ENCODE measurements around the gene GPR89B.
"Not testable (repeated sequence)": the region's sequence is repeated elsewhere in the genome, so short reads cannot be mapped to it uniquely, and the experiment has no call there.

GPR89B gene

DNA sequence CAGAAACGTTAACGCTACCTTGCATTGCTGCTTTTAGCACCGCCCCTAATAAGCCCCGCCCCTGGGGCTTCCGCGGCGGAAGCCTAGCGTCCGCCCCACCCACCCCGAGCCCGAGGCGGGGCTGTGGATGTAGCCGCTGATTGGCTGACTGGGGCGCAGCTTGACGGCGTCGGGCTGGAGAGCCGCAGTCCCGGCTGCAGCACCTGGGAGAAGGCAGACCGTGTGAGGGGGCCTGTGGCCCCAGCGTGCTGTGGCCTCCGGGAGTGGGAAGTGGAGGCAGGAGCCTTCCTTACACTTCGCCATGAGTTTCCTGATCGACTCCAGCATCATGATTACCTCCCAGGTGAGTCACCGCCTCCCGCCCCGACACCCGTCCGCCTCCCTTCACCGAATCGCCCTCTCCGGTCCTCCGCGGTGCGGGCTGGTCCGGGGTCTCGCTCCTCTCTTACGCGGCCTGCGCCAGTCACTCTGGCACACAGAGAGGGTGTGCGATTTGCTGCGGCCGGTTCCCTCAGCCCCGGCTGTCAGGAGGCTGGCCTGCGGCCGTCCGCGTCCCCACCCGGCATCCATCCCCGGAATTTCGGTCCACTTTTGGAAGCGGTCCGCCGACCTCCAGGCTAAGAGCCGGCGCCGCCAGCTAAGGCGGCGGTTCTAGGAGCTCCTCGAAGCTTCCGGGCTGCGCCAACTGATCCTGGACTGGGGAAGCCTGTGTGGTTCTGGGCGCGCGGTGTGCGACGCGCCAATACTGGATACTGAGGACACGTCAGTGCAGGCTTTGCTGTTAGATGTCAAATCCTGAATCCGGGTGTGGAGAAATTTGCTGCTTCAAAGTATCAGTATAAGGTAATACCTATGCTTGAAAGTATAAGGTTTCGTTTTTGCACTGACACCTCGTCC is at the start of gene GPR89B:
Gene GPR89B, plus strand, starts transcription at position 185 of the 897 bp plus-strand sequence. Its CDS starts 117 bp downstream, at position 302.
- not testable (repeated sequence) for FAIRE-seq

DNA sequence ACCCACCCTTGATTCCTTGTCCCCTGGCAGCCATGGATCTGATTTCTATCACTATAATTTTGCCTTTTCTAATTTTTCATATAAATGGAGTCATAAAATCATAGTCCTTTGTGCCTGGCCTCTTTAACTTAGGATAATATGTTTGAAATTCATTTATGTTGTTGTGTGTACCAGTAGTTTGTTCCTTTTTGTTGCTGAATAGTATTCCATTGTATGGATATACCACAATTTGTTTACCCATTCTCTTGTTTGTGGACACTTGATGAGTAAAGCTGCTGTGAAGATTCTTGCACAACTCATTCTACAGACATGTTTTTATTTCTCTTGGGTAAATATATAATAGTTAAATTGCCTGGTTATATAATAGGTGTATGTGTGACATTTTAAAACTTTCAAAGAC is 48.3 kb upstream of the GPR89B start:
- FAIRE-seq = no peak

DNA sequence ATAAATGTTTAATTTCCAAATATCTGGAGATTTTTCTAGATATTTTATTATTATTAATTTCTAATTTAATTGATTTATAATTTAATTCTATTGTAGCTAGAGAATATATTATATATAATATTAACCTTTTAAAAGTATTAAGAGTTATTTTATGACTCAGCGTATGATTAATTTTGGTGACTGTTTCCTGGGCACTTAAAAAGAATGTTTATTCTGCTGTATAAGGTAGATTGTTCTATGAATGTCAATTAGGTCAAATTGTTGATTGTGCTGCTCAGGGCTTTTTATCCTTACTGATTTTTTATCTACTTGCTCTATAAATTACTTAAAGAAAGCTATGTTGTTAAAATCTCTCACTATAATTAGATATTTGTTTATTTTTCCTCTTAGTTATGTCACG is 45.7 kb upstream of the GPR89B start:
- FAIRE-seq = peak; percentile 94

DNA sequence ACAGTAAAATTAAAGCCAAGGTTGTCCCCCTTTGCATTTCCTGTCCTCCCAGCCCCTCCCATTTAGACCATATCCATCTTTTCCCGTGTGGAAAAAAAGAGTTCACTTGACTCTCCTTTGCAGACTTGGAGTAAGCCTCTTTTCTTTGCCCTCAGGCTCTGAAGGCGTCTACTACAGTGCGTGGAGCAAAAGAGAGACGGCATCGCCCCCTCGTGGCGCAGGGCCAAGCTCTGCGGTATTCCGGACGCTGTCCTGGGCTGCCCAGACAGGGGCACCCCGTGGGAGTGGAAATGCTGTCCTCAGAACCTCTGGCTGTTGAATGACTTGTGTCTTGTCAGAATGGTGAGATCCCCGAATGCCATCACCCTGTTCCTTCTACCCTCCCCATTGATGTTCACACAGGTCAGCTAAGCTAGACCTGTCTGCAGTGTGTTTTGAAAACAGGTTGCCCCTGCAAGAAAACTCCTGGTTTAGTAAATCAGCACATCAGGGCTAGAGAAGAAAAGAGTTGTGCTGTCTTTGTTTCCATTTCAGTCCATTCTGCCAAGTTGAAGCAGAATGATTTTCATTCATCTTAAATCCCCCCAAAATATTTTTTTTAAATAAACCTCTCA is 37.9 kb upstream of the GPR89B start:
- no peak for FAIRE-seq

DNA sequence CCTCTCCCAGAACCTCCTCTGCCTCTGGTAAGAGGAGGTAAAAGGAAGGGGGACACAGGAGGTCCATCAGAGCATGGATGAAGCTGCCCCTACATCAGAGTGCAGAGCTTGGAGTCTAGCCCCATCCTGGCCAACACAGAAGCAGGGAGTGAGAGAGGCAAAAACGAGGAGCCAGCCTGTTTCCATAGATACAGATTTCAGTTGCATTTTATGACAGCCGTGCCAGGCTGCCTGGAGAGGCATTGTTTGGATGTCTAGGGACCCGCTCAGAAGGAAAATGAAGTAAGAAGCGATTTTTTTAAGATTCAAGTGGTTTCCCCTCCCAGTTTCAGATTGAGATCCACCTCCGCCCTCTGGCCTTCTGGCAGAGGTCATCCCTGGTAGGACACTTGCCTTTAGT is 37.1 kb upstream of the GPR89B start:
- FAIRE-seq = no peak

DNA sequence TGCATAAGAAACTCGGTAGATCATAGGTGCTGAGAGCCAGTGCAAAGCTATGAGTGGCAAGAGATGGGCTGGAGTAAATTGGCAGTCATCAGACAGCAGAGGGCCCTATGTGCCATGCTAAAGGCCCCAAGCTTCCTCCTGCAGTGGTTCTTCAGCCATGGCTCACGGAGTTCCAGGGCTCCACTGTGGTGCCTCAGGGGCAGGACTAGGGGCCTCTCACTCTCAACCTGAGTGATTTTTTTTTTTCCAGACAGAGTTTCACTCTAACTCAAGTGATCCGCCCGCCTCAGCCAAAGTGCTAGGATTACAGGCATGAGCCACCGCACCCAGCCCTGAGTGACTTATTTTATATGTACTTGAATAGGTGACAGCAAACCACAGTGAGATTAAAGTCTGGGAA is 36.0 kb upstream of the GPR89B start:
- FAIRE-seq = no peak

DNA sequence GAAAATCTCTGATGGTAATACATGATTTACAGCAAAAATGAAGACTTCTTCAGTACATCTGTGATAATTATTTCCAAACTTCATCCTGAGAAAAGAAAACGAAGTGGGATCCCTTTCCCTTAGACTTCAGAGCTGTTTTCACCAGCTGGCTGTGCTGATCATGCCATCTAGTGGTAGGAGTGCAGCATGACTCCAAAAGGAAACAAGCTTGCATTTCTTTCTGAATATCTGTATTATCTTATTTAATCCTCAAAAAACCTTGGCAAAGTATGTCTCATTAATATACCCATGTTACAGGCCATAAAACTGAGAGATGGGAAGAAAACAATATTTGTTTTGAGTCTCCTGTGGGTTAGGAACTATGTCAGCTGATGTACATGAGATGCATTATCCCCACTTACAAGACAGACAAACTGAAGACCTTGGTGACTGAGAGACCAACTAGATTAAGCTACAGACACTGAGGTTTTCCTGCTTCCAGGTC is 35.4 kb upstream of the GPR89B start:
- FAIRE-seq = peak; percentile 94

DNA sequence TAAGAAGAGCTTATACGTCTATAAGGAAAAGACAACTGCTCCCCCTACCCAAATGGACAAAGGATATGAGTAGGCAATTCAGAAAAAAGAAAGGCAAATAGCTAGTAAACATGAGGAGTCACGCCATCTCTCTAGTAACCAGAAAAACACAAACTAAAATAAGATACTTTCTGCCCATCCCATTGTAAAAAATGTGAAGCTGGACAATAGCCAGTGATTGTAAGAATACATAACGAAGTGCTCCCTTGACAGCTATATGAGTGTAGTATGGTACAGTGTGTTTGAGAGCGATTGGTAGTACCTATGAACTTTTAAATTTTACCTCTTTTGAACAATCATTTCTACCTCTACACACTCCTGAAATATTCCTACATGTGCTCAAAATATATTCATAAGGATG is 33.1 kb upstream of the GPR89B start:
- FAIRE-seq = no peak

DNA sequence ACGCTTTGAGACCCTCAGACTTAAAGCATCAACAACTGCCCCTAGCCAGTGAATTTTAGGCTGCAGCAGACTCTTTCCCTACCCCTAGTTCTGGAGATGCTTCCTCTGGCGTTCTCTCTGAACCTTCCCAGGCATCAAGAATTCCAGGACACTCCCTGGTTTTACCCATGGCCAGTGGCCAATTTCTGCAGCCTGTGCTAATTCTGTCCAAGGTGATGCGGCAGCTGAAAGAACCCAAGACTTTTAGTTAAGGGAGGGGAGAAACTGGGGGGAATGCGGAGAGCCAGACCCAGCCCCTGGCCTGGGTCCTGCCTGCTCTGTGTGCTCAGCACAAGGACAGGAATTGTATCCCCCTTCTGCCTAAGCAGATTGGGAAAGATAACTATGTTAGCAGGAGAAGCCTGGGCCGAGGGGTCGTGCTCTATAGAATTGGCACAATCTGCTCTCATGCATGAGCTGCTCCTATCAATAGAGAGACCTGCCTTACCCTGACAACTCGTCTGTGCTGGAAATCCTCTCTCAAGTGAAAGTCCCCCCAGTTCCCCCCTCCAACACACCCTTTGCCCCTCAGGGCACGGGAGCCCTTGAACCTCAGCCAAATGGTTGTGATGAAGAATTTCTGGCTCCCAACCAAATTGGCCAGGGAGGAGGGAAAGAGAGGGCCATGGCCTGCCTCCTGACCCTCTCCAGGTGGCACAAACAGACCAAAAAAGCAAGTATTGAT is 31.0 kb upstream of the GPR89B start:
- no peak for FAIRE-seq

DNA sequence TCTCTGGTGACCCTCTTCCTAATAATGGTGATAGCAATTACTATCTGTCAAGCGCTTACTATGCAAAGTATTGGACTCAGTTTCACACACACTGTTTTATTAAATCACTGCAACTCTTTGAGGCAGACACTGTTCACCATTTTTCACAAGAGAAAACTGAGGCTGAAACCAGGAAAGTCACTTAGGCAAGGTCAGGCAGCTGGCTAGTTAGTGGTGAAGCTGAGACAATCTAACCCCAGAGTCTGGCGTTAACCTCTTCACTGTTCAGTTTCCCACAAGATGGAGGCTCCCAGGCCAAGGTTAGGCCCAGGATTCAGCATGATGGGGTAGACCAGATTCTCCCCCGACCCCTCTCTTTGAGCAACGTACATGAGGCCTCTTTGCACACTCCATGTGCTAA is 30.4 kb upstream of the GPR89B start:
- no peak for FAIRE-seq

DNA sequence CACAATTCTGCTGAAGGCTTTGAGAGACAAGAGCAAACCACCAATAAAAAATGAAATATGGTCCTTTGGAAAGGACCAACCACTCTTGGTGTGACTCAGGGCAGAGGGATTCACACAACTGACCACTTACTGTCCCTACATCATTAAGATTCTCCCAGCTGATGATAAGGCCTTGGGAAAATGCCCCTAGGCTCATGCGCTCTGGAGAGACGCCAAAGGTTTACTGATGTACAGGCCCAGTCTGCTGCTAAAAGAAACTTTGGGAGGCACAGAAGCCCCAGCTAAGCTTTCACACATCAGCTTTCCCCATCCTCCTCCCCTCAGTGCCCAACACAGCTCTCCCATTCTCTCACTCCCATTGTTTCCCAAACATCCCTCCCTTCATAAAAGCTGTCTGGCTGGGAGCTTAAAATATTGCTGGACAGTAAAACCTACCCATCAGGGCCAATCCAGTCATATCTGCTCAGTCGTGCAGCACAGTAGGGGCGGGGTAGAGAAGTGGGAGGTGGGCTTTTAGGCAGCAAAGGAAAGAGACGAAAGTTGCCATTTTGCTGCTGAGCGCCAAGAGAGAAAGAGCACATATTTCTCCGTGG is 25.9 kb upstream of the GPR89B start, which contains the start of gene GJA8:
Gene GJA8, plus strand, starts transcription at position 543 of the 593 bp plus-strand sequence. CDS start 5,161 bp downstream, outside the sequence.
- no peak for FAIRE-seq

DNA sequence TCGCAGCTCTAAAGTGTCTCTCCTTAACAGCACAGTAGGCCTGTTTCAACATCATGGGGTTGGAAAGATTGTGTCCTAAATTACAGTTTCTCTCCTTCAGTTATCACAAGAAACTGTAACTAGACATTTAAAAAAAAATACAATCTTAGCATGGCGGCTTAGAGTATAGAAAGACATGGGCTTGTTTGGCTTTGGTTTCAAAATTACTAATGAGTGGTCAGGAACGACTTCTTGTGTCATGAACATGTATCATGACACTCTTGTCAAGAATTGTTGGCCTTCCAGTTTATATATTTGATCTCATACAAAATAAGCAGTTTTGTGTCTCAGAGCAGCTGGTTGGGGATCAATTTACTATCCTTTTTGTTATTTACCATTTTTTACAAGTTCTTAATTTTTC is 23.5 kb upstream of the GPR89B start:
- FAIRE-seq = no peak

DNA sequence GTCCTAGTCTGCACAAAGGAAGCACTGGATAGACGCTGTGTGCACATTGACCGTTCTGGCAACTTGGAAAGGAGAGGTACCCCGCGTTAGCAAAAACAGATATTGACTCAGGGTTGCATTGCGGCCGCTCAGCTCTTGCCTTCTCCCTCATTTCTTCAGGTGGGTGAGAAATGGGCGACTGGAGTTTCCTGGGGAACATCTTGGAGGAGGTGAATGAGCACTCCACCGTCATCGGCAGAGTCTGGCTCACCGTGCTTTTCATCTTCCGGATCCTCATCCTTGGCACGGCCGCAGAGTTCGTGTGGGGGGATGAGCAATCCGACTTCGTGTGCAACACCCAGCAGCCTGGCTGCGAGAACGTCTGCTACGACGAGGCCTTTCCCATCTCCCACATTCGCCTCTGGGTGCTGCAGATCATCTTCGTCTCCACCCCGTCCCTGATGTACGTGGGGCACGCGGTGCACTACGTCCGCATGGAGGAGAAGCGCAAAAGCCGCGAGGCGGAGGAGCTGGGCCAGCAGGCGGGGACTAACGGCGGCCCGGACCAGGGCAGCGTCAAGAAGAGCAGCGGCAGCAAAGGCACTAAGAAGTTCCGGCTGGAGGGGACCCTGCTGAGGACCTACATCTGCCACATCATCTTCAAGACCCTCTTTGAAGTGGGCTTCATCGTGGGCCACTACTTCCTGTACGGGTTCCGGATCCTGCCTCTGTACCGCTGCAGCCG is 20.3 kb upstream of the GPR89B start:
- FAIRE-seq = no peak

DNA sequence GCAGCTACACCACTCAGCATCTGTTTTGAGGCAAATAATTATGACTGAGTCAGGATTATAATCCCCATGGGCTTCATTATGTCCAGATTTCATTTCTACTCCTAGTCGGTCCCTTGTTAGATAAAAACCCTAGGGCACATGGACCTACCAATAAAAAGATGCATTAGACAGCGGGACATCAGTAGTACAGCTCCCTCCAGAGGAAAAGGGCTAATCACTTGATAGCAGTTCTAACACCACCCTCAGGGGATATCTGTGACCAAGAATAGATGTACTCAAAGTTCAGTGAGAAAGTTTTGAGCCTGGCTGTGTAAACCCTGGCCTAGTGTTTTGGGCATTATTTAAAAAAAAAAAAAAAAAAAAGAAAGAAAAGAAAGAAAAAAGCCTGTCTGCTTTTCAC is 15.7 kb upstream of the GPR89B start:
- FAIRE-seq = no peak

DNA sequence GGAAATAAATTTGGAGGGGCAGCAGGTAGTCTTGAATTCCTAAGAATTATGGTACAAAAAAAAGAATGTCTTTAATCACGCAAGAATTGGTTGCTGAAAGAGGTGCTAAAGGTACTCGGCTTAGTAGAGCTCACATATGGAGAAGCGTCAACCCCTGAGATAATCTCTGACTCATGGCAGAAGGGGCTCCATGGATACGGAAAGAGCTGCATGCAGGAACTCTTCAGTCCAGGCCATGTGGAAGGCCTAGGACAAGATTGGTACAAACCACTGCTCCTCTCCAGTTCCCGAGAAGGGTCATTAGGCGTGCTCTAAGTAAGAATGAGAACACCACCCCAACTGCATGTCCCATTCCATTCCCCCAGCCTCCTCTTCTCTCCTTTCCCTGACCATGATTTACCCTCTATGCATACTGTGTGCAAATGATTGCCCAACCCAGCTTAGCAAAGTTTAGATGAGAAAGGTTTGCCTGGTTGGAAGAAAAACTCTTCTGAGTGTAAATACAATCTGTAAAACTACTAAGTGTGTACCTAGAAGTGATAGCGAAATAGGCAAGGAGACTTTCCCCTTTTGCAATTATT is 14.8 kb upstream of the GPR89B start:
- FAIRE-seq = no peak

DNA sequence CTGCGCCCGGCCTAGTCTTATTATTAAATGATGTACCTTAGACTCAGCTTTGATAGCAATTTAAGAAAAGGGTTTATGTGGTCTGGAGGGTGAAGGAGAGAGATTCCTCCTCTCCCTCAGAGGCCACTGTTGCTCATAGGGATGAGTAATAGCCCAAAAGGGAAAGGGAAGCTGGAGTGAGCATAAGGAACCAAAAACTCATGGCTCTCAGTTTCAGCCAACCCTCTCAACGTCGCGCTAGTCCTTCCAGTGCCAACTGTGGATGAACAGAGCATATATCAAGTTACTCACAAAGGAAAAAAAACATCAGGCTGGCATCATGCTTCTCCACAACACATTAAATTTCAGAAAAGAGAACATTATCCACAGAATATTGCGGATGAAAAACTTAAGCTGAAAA is 8.3 kb upstream of the GPR89B start:
- FAIRE-seq = no peak

DNA sequence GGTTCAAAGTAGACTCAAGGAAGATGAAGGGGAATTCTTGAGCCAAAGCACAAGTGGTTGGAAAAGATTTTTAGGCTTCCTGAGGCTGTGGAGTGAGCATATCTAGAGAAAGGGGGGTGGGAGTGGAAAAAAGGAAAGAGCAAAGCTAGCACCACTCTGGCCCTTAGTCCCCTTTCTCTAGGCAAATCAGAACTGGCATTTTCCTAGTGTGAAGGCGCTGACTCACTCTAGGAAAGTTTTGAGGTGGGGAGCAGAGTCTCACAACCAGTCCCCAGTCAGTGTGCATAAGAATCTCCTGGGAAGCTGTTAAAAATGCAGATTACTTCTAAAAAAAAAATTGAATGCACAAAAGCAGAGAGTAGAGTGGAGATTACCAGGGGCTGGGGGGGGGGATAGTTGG is 3.4 kb upstream of the GPR89B start:
- no peak for FAIRE-seq

DNA sequence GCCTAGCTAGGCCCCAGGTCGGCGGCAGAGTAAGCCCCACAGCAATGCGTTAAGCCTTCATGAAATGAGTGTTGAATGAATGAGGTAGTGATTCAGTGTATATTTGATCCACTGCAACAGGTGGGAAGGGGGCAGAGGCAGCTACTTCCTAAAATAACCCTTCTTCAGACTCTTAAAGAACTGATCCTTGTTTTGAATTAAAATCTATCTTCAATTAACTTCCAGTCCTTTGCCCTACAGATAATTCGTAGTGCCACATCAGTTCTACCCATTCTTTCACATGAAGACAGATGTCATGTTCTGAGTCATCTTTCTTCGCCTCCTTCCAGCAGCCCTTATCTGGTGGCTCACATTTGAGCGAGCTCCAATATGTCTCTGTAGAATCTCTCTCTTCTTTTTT is 1.0 kb upstream of the GPR89B start:
- not testable (repeated sequence) for FAIRE-seq

DNA sequence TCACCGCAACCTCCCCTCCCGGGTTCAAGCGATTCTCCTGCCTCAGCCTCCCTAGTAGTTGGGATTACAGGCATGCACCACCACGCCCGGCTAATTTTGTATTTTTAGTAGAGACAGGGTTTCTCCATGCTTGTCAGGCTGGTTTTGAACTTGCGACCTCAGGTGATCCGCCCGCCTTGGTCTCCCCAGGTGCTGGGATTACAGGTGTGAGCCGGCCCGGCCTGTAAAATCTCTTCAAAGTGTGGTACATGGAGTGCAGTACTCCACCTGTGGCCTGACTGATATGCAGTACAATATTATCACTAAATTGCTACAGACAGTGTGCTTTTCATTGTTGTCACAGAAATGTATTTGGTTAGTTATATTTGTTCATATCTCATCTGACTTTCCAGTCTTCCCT is 531 bp upstream of the GPR89B start:
- FAIRE-seq = not testable (repeated sequence)

DNA sequence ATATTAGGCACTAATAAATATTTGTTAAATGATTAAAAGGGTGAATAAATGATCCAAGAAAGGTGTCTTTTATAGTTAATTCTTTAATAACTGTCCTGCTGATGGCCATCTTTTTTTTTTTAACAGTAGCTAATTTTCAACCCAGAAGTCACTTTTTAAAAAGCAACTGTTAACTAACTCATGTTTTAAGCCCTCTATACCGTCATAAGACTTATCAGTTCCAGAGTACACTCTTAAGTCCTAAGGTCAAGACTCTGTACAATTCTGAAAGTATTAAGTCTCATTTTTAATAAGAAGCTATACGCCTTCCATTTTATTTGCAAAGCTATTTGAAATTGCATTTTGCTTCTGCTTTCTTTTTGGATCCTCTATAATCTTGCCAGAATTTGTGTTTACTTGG is 2.9 kb downstream of the GPR89B start:
- not testable (repeated sequence) for FAIRE-seq

DNA sequence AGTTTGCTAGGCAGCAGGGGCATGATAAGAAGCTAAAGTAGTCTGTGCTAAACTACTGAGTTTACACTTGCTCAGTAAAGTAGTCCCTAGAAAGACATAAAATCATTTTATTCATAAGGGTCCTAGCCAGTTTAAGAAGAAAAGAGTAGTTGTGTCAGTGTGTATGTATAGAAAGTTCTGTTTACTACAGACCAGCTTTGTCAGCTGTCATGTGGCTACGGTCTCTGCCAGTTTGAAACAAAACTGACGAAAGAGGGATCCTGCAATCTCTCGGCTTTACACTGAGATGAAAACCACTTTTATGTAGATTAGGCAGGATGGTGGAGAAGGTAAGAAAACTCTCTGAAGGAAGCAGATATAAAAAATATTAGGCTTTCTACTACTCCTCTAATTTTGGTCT is 7.1 kb downstream of the GPR89B start:
- not testable (repeated sequence) for FAIRE-seq

DNA sequence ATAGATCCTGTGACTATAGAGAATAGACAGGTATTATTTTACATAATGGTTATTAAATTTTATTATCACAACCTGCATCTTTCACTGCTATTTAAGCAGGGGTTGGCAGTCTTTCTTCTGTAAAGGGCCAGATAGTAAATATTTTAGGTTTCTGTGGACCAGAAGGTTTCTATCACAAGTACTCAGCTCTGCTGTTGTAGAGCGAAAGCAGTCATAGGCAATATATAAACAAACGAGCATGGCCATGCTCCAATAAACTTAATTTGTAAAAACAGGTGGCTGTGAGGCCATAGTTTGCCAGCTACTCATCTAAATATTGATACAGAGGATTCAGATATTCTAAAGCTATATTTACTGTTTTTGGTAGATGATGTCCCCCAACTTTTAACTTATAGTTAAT is 12.2 kb downstream of the GPR89B start:
- not testable (repeated sequence) for FAIRE-seq
